OCI-LY1 (cell line): ENCODE measurements around the gene NEDD4L.

Source experiments
- H2AFZ ChIP-seq: fragments of 200-600 bp; sonication (generic), shearing (Covaris generic); 2 replicates; pipeline ENCODE4 v1.6.0; 2014; ENCODE audit warnings: antibody characterized with exemption, mild to moderate bottlenecking, low read length
- H3F3A ChIP-seq: fragments of 200-600 bp; sonication (generic), shearing (Covaris generic); 2 replicates; pipeline ENCODE4 v1.6.0; 2014; ENCODE audit warnings: mild to moderate bottlenecking, antibody characterized with exemption, low read length, moderate library complexity; ENCODE audit not compliant: insufficient read depth
- H3K27ac ChIP-seq: fragments of 200-600 bp; sonication (generic); 2 replicates; pipeline ENCODE4 v1.5.1; 2014; ENCODE audit warnings: low read length, mixed run types, mild to moderate bottlenecking, low read depth; ENCODE audit not compliant: poor library complexity, severe bottlenecking
- H3K27me3 ChIP-seq: fragments of 200-600 bp; sonication (generic); 2 replicates; pipeline ENCODE4 v1.6.0; 2014; ENCODE audit warnings: antibody characterized with exemption, mild to moderate bottlenecking, low read length, moderate library complexity; ENCODE audit not compliant: insufficient read depth
- H3K36me3 ChIP-seq: fragments of 200-600 bp; sonication (generic); 2 replicates; pipeline ENCODE4 v1.6.1; 2014; ENCODE audit warnings: mild to moderate bottlenecking, antibody characterized with exemption, low read length, moderate library complexity, mixed read lengths; ENCODE audit not compliant: insufficient read depth
- H3K4me1 ChIP-seq: fragments of 200-600 bp; sonication (generic); 2 replicates; pipeline ENCODE4 v1.5.1; 2014; ENCODE audit warnings: mild to moderate bottlenecking, low read length, moderate library complexity; ENCODE audit not compliant: insufficient read depth, severe bottlenecking
- H3K4me2 ChIP-seq: fragments of 200-600 bp; sonication (generic), shearing (Covaris generic); 2 replicates; pipeline ENCODE4 v1.6.1; 2014; ENCODE audit warnings: low read length
- H3K4me3 ChIP-seq: fragments of 200-600 bp; sonication (generic); 2 replicates; pipeline ENCODE4 v1.5.1; 2014; ENCODE audit warnings: low read length, low read depth, mild to moderate bottlenecking, mixed read lengths; ENCODE audit not compliant: poor library complexity, severe bottlenecking
- H3K79me2 ChIP-seq: fragments of 200-600 bp; shearing (Covaris generic); 2 replicates; pipeline ENCODE4 v1.6.1; 2016; ENCODE audit warnings: mixed run types, low read length, mixed read lengths; ENCODE audit not compliant: insufficient read depth
- H3K9ac ChIP-seq: fragments of 200-600 bp; sonication (generic), shearing (Covaris generic); 2 replicates; pipeline ENCODE4 v1.6.1; 2014; ENCODE audit warnings: mild to moderate bottlenecking, low read length, mixed read lengths
- H3K9me2 ChIP-seq: fragments of 200-600 bp; sonication (generic), shearing (Covaris generic); 2 replicates; pipeline ENCODE4 v1.6.1; 2014; ENCODE audit warnings: low read depth, mild to moderate bottlenecking, low read length, mixed read lengths
- H3K9me3 ChIP-seq: fragments of 200-600 bp; shearing (Covaris generic); 2 replicates; pipeline ENCODE4 v1.6.1; 2014; ENCODE audit warnings: low read length, mixed read lengths
- H4K20me1 ChIP-seq: fragments of 200-600 bp; sonication (generic), shearing (Covaris generic); 2 replicates; pipeline ENCODE4 v1.6.0; 2016; ENCODE audit warnings: mild to moderate bottlenecking, low read length; ENCODE audit not compliant: insufficient read depth
- CTCF ChIP-seq: fragments of 200-600 bp; sonication (generic), shearing (Covaris generic); IDR thresholded peaks from 2 replicates; pipeline ENCODE4 v1.5.1; 2017; ENCODE audit warnings: mild to moderate bottlenecking, antibody characterized with exemption, low read length, moderate library complexity, mixed read lengths
- EZH2 ChIP-seq: fragments of 200-600 bp; sonication (generic), shearing (Covaris generic); IDR thresholded peaks from 2 replicates; pipeline ENCODE4 v1.8.0; 2017; ENCODE audit warnings: borderline replicate concordance, mixed run types, mild to moderate bottlenecking, antibody characterized with exemption, low read length, moderate library complexity, mixed read lengths

The NEDD4L gene

GRCh38 chr18:58162127-58162526, 118.1 kb downstream of the NEDD4L start:
- H3K79me2 ChIP-seq: no peaks in the 10 kb centered on the region
- no peaks in the 10 kb centered on the region for H4K20me1 ChIP-seq
- H3K27me3 ChIP-seq: no peaks in the 10 kb centered on the region
- H3K4me1 ChIP-seq: no peaks in the 10 kb centered on the region
- H3K9me3 ChIP-seq: no peaks in the 10 kb centered on the region
- no peak overlapping the region for H2AFZ ChIP-seq
- no peak overlapping the region for H3K9ac ChIP-seq
- no peaks in the 10 kb centered on the region for H3K36me3 ChIP-seq
- TF ChIP-seq EZH2 (no peak), CTCF (no peak)
- H3K27ac ChIP-seq: no peak overlapping the region
- H3F3A ChIP-seq: no peaks in the 10 kb centered on the region
- H3K9me2 ChIP-seq: no peaks in the 10 kb centered on the region
- H3K4me3 ChIP-seq: no peak overlapping the region
- no peak overlapping the region for H3K4me2 ChIP-seq

- Histone ChIP-seq H3K4me1 (no peaks in the 10 kb centered on the region), H3K79me2 (no peaks in the 10 kb centered on the region), H3K4me3 (no peak overlapping the region), H3K4me2 (no peak overlapping the region), H3K36me3 (no peaks in the 10 kb centered on the region), H3K27ac (no peak overlapping the region), H3F3A (no peaks in the 10 kb centered on the region), H3K9me2 (no peaks in the 10 kb centered on the region), H3K9me3 (no peaks in the 10 kb centered on the region), H3K9ac (no peak overlapping the region), H2AFZ (no peak overlapping the region), H4K20me1 (no peaks in the 10 kb centered on the region), H3K27me3 (no peaks in the 10 kb centered on the region)
- no peak for TF ChIP-seq CTCF
- no peak for TF ChIP-seq EZH2
These were observed 119.1 kb downstream of the NEDD4L start for GRCh38 chr18:58163004-58163590.

GRCh38 chr18:58166278-58166844, 122.3 kb downstream of the NEDD4L start:
- Histone ChIP-seq H3K4me3 (no peak overlapping the region), H3K9me2 (no peaks in the 10 kb centered on the region)
- TF ChIP-seq CTCF: no peak
- no peak for TF ChIP-seq EZH2

More at GRCh38 chr18:58166278-58166844, 122.3 kb downstream of the NEDD4L start:
- no peaks in the 10 kb centered on the region for H4K20me1 ChIP-seq
- no peak overlapping the region for H3K4me2 ChIP-seq
- H3K4me1 ChIP-seq: no peaks in the 10 kb centered on the region
- H3K27ac ChIP-seq: no peak overlapping the region
- no peak overlapping the region for H3K9ac ChIP-seq
- H3K27me3 ChIP-seq: no peaks in the 10 kb centered on the region
- no peaks in the 10 kb centered on the region for H3K79me2 ChIP-seq
- H3F3A ChIP-seq: no peaks in the 10 kb centered on the region
- no peaks in the 10 kb centered on the region for H3K9me3 ChIP-seq
- no peaks in the 10 kb centered on the region for H3K36me3 ChIP-seq
- no peak overlapping the region for H2AFZ ChIP-seq
